Fibroblast of lung (primary cell): ENCODE measurements around the gene SCFD2.

Experiments
- EZH2 ChIP-seq: IDR thresholded peaks from 2 replicates; pipeline ENCODE4 v1.5.1; 2012; ENCODE audit warnings: low read length, control low read depth, mild to moderate bottlenecking; ENCODE audit errors: missing control alignments
- TF ChIP-seq, protein P1 (sequence below), 2 donors: IDR thresholded peaks in 1 of 2; conservative IDR thresholded peaks in 1 of 2; 1 replicate in 1 of 2; 2 replicates in 1 of 2; pipeline ENCODE4 v1.5.1; 2011 to 2012; ENCODE audit warnings: low read length in 2 of 2, control low read depth in 1 of 2, inconsistent platforms in 1 of 2, low read depth in 1 of 2, mild to moderate bottlenecking in 1 of 2

DNA sequence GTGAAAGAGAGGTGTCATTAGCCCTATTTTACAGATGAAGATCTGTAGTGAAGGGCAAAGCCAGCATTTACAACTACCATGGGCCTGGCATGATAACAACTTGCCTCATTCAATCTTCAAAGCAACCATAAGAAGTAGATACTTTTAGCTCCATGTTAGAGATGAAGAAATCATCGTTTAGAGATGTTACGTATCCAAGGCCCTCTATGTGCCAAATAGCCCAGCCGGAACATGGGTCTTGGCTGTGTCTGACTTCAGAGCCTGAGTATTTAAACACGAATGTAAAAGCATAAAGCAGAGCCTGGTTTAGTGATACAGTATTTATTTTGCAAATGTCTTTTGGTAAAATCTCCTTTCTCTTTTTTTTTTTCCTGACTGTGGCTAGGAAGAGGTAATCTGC is 306.6 kb downstream of the SCFD2 start:
- TF ChIP-seq, protein P1, sequence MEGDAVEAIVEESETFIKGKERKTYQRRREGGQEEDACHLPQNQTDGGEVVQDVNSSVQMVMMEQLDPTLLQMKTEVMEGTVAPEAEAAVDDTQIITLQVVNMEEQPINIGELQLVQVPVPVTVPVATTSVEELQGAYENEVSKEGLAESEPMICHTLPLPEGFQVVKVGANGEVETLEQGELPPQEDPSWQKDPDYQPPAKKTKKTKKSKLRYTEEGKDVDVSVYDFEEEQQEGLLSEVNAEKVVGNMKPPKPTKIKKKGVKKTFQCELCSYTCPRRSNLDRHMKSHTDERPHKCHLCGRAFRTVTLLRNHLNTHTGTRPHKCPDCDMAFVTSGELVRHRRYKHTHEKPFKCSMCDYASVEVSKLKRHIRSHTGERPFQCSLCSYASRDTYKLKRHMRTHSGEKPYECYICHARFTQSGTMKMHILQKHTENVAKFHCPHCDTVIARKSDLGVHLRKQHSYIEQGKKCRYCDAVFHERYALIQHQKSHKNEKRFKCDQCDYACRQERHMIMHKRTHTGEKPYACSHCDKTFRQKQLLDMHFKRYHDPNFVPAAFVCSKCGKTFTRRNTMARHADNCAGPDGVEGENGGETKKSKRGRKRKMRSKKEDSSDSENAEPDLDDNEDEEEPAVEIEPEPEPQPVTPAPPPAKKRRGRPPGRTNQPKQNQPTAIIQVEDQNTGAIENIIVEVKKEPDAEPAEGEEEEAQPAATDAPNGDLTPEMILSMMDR (conservative IDR thresholded peaks at IDR 0.05 in 1 of 2, IDR thresholded peaks at IDR 0.05 in 1 of 2; ENCODE audit: low read depth in 1 of 2, low read length in 2 of 2) = no peak
- no peak for TF ChIP-seq EZH2
